ENCODE results near the gene SLCO4C1. TPM values are rescaled to one million over a fixed set of nuclear protein-coding genes. Genes with fewer than 3 reads are reported as not detected.
A peak's percentile ranks its signal among the peaks of the same experiment; 100 is the strongest.

Gene SLCO4C1
- total RNA-seq, 1 donor from 2014 or later, result 0.09 TPM

DNA sequence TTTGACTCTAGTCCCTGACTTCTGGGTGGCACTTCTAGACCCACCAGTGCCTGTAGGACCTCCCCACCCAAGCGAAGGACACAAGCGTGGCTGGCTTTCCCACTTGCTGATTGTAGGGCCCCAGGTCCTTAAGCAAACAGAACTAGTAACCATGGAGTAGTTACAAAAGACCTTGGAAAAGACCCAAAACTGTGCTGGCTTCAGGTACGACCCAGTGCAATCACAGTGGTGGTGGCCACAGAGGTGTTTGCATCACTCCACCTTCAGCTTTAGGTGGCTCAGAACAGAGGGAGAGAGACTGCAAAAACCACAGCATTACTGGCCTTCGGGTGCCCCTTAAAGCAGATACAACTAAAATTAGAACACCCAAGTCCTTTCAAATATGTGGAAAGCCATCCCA lies 52.9 kb downstream of the SLCO4C1 start:
- Mint-ChIP-seq H3K36me3 (no peaks in the 10 kb centered on the region), H3K27ac (no peak overlapping the region)
- H3K4me3 ChIP-seq, result no peak overlapping the region

DNA sequence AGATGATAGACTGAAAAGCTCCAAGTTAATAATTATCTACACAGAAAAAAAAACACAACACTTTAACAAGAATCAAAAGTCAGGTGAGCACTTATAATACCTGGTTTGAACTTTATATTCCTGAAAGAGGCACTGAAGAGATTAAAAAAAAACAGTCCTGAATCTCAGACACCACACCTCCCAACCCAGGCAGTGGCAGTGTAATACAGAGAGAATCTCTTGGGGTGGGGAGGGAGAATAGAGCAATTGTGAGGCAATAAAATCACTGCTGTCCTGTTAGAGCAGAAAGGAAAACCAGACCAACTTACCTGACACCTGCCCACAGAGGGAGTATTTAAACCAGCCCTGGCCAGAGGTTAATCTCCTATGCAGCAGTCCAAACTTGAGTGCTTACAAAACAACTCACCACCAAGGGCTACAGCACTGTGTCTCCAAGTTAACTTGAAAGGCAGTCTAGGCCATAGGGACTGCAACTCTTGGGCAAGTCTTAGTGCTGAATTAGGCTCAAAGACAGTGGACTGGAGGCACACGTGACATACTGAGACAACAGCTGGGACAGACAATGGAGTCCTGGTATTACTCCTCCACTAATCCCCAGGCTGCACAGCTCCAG lies 54.2 kb downstream of the SLCO4C1 start:
- Histone ChIP-seq H3K4me1 (no peaks in the 10 kb centered on the region), H2AFZ (replicated peaks) (no peak overlapping the region), H3K4me3 (no peak overlapping the region), H3K27ac (no peak overlapping the region), H3K79me2 (ENCODE audit: low read depth) (no peaks in the 10 kb centered on the region), H3K4me2 (no peak overlapping the region), H3K9me3 (ENCODE audit: low read depth) (no peaks in the 10 kb centered on the region), H3F3A (ENCODE audit: low read depth) (no peaks in the 10 kb centered on the region), H3K9ac (no peak overlapping the region), H4K20me1 (ENCODE audit: low read depth) (no peaks in the 10 kb centered on the region), H3K36me3 (no peaks in the 10 kb centered on the region), H3K27me3 (no peaks in the 10 kb centered on the region)
- H3K27ac Mint-ChIP-seq, result no peak overlapping the region
- H3K4me1 Mint-ChIP-seq, result no peaks in the 10 kb centered on the region
- TF ChIP-seq, protein P1, sequence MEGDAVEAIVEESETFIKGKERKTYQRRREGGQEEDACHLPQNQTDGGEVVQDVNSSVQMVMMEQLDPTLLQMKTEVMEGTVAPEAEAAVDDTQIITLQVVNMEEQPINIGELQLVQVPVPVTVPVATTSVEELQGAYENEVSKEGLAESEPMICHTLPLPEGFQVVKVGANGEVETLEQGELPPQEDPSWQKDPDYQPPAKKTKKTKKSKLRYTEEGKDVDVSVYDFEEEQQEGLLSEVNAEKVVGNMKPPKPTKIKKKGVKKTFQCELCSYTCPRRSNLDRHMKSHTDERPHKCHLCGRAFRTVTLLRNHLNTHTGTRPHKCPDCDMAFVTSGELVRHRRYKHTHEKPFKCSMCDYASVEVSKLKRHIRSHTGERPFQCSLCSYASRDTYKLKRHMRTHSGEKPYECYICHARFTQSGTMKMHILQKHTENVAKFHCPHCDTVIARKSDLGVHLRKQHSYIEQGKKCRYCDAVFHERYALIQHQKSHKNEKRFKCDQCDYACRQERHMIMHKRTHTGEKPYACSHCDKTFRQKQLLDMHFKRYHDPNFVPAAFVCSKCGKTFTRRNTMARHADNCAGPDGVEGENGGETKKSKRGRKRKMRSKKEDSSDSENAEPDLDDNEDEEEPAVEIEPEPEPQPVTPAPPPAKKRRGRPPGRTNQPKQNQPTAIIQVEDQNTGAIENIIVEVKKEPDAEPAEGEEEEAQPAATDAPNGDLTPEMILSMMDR (IDR thresholded peaks at IDR 0.05), result no peak
- TF ChIP-seq EZH2 (IDR thresholded peaks at IDR 0.05) (no peak), EZH2phosphoT487 (IDR thresholded peaks at IDR 0.05) (no peak)
- H3K27me3 Mint-ChIP-seq (ENCODE audit: insufficient read depth, low read depth), result peaks cover 2% of the 10 kb centered on the region
- peak; percentile 68 for DNase-seq (ENCODE audit: low spot score)
- H3K4me3 Mint-ChIP-seq, result no peak overlapping the region
- H3K36me3 Mint-ChIP-seq, result no peaks in the 10 kb centered on the region
- H3K9me3 Mint-ChIP-seq, result no peaks in the 10 kb centered on the region

More for the DNA sequence above, 52.9 kb downstream of the SLCO4C1 start:
- Mint-ChIP-seq H3K4me3 (no peak overlapping the region), H3K9me3 (no peaks in the 10 kb centered on the region), H3K4me1 (no peaks in the 10 kb centered on the region), H3K27me3 (ENCODE audit: insufficient read depth, low read depth) (peaks cover 2% of the 10 kb centered on the region)
- Histone ChIP-seq H3K4me2 (no peak overlapping the region), H3K36me3 (no peaks in the 10 kb centered on the region), H3K79me2 (ENCODE audit: low read depth) (no peaks in the 10 kb centered on the region), H3K4me1 (no peaks in the 10 kb centered on the region), H2AFZ (replicated peaks) (no peak overlapping the region), H3K27ac (no peak overlapping the region), H3K27me3 (no peaks in the 10 kb centered on the region), H3F3A (ENCODE audit: low read depth) (no peaks in the 10 kb centered on the region), H3K9me3 (ENCODE audit: low read depth) (no peaks in the 10 kb centered on the region), H3K9ac (no peak overlapping the region), H4K20me1 (ENCODE audit: low read depth) (no peaks in the 10 kb centered on the region)
- DNase-seq (ENCODE audit: low spot score), result no peak
- TF ChIP-seq, protein P1 (IDR thresholded peaks at IDR 0.05), result no peak
- no peak for TF ChIP-seq EZH2phosphoT487 (IDR thresholded peaks at IDR 0.05)
- no peak for TF ChIP-seq EZH2 (IDR thresholded peaks at IDR 0.05)

DNA sequence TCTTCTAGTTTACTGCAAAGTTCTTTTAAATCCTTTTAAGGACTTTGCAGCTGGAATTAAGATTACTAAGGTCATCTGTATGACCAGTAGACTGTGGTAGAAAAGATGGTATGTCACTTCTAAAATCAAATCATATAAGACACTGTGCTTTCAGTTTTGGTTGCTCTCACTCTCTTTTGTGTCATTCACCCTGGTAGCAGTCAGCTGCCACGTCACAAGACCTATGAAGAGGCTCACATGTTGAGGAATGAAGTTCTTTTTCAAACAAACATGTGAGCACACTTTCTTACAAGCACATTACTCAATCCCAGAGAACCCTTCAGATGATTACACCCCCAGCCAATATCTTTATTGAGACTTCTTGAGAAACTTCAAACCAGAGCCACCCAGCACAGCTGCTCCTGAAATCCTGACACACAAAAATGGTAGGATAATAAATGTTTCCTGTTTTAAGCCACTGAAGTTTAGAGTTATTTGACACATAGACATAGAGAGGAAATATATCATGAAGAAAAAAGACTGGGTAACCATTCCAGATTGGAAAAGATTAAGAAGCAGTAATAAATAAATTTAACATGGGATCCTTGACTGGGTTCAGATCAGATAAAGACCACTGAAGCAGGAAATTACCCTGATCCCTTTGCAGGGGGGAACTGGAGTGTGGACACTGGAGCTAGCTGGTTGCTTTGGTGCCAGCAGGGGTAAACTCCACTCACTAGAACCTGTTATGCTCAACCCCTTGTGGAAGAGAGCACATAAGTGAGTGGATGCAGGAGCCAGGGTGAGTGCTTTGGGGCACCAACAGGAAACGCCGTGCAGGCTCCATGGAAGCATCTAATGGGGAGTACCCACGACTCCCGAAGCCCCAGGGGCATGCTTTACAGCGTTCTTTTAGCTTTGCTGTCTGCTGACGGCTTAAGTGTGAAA lies 64.1 kb downstream of the SLCO4C1 start:
- H3K4me3 ChIP-seq, result no peak overlapping the region
- H3K9ac ChIP-seq, result no peak overlapping the region
- no peaks in the 10 kb centered on the region for H3K27me3 ChIP-seq
- no peaks in the 10 kb centered on the region for H3K9me3 ChIP-seq (ENCODE audit: low read depth)
- no peak overlapping the region for H3K4me2 ChIP-seq
- no peaks in the 10 kb centered on the region for H3K79me2 ChIP-seq (ENCODE audit: low read depth)
- H3F3A ChIP-seq (ENCODE audit: low read depth), result no peaks in the 10 kb centered on the region
- H3K36me3 ChIP-seq, result no peaks in the 10 kb centered on the region
- H3K4me3 Mint-ChIP-seq, result no peak overlapping the region
- H3K27ac ChIP-seq, result no peak overlapping the region
- H2AFZ ChIP-seq (replicated peaks), result no peak overlapping the region
- H4K20me1 ChIP-seq (ENCODE audit: low read depth), result no peaks in the 10 kb centered on the region
- no peaks in the 10 kb centered on the region for H3K27me3 Mint-ChIP-seq (ENCODE audit: insufficient read depth, low read depth)
- H3K4me1 ChIP-seq, result no peaks in the 10 kb centered on the region
- H3K4me1 Mint-ChIP-seq, result no peaks in the 10 kb centered on the region
- H3K36me3 Mint-ChIP-seq, result no peaks in the 10 kb centered on the region
- DNase-seq (ENCODE audit: low spot score), result peak; percentile 2
- H3K27ac Mint-ChIP-seq, result no peak overlapping the region
- H3K9me3 Mint-ChIP-seq, result no peaks in the 10 kb centered on the region
- TF ChIP-seq EZH2 (IDR thresholded peaks at IDR 0.05) (no peak), EZH2phosphoT487 (IDR thresholded peaks at IDR 0.05) (no peak)
- TF ChIP-seq, protein P1 (IDR thresholded peaks at IDR 0.05), result no peak
